OCI-LY7 (cell line): ENCODE results near the gene MAG. TPM values are rescaled to one million over a fixed set of nuclear protein-coding genes. Genes with fewer than 3 reads are reported as not detected.

Experiments used
- BruUV-seq: library from RNA; stranded (reverse); fragments of 400-500 nt; replicated peaks from 2 replicates; lab custom pipeline; 2021; lab: Mats Ljungman, UMichigan
- CTCF ChIA-PET: fragments of 300-600 bp; sonication (Branson Sonifier 250); formaldehyde crosslinking; loops from one replicate; lab custom pipeline; 2022; ENCODE audit warnings: antibody characterized with exemption; ENCODE audit not compliant: unreplicated experiment; lab: Charles Lee
- POLR2A ChIA-PET: fragments of 300-600 bp; sonication (Branson Sonifier 250); formaldehyde crosslinking; loops from one replicate; lab custom pipeline; 2022; ENCODE audit warnings: antibody characterized with exemption; lab: Charles Lee
- DNase-seq: peaks from one replicate; pipeline ENCODE4 v3.0.0-alpha.2; 2015; ENCODE audit warnings: low spot score
- H2AFZ ChIP-seq: fragments of 200-600 bp; sonication (generic), shearing (Covaris generic); 2 replicates; pipeline ENCODE4 v1.6.1; 2014; ENCODE audit warnings: mild to moderate bottlenecking, antibody characterized with exemption, low read length, moderate library complexity
- H3K27ac ChIP-seq: fragments of 200-600 bp; sonication (generic); 2 replicates; pipeline ENCODE4 v1.5.1; 2014; ENCODE audit warnings: mixed run types, low read depth, mild to moderate bottlenecking, moderate library complexity, low read length, inconsistent platforms; ENCODE audit not compliant: poor library complexity, severe bottlenecking
- H3K36me3 ChIP-seq: fragments of 200-600 bp; sonication (generic); 2 replicates; pipeline ENCODE4 v1.6.1; 2014; ENCODE audit warnings: mild to moderate bottlenecking, antibody characterized with exemption, low read length, moderate library complexity, mixed read lengths; ENCODE audit not compliant: insufficient read depth
- H3K4me1 ChIP-seq: fragments of 200-600 bp; sonication (generic); 2 replicates; pipeline ENCODE4 v1.5.1; 2014; ENCODE audit warnings: mild to moderate bottlenecking, low read length; ENCODE audit not compliant: insufficient read depth, poor library complexity, severe bottlenecking
- H3K4me2 ChIP-seq: fragments of 200-600 bp; sonication (generic); 2 replicates; pipeline ENCODE4 v1.6.1; 2014; ENCODE audit warnings: mild to moderate bottlenecking, low read length
- H3K4me3 ChIP-seq: fragments of 200-600 bp; sonication (generic); 2 replicates; pipeline ENCODE4 v1.5.1; 2014; ENCODE audit warnings: mild to moderate bottlenecking, low read depth, low read length; ENCODE audit not compliant: poor library complexity, severe bottlenecking
- H3K79me2 ChIP-seq: fragments of 200-600 bp; sonication (generic); 2 replicates; pipeline ENCODE4 v1.6.1; 2016; ENCODE audit warnings: low read depth, mild to moderate bottlenecking, low read length, moderate library complexity, mixed read lengths; ENCODE audit not compliant: insufficient read depth
- H3K9me2 ChIP-seq: fragments of 200-600 bp; sonication (generic); 2 replicates; pipeline ENCODE4 v1.6.1; 2016; ENCODE audit warnings: mild to moderate bottlenecking, low read length, mixed read lengths; ENCODE audit not compliant: insufficient read depth
- H3K9me3 ChIP-seq: fragments of 200-600 bp; sonication (generic); 2 replicates; pipeline ENCODE4 v1.6.1; 2014; ENCODE audit warnings: mild to moderate bottlenecking, mixed run types, low read length, mixed read lengths
- H4K20me1 ChIP-seq: fragments of 200-600 bp; sonication (generic); 2 replicates; pipeline ENCODE4 v1.6.1; 2014; ENCODE audit warnings: mild to moderate bottlenecking, antibody characterized with exemption, low read length, moderate library complexity, mixed read lengths; ENCODE audit not compliant: insufficient read depth
- CTCF ChIP-seq: fragments of 200-600 bp; sonication (generic); conservative IDR thresholded peaks from 2 replicates; pipeline ENCODE4 v1.5.1; 2014; ENCODE audit warnings: mild to moderate bottlenecking, antibody characterized with exemption, low read length, moderate library complexity, mixed read lengths
- EZH2phosphoT487 ChIP-seq: fragments of 200-600 bp; sonication (generic); IDR thresholded peaks from 2 replicates; pipeline ENCODE4 v1.6.1; 2018; ENCODE audit warnings: low read depth, borderline replicate concordance, mild to moderate bottlenecking, mixed run types, antibody characterized with exemption, low read length, moderate library complexity, mixed read lengths
- intact Hi-C: fragments of 100-400 bp; cut with micrococcal nuclease; formaldehyde crosslinking; loops from one replicate; pipeline ENCODE4 v1.10.0; 2022; ENCODE audit not compliant: unreplicated experiment
- total RNA-seq, 2 experiments: library from RNA; depleted of rRNA in 1 of 2; stranded (reverse); fragments of >200 nt in 1 of 2; shearing (Covaris generic) in 1 of 2; gene quantifications; 2 replicates each; pipeline ENCODE4 v1.2.3, GENCODE V29; 2014 to 2022

Gene MAG
- total RNA-seq, 2 experiments from 2014 or later, result 4.6 to 10.1 TPM

GRCh38 chr19:35290381-35291127 is 1.4 kb upstream of the MAG start:
- no peak overlapping the region for H3K4me3 ChIP-seq
- no peak overlapping the region for H2AFZ ChIP-seq
- no peak overlapping the region for H3K27ac ChIP-seq
- H3K4me2 ChIP-seq, result peak overlapping the region; percentile 80; the same call in 1 of the 2 replicates
- no peaks in the 10 kb centered on the region for H3K9me2 ChIP-seq
- no peaks in the 10 kb centered on the region for H3K79me2 ChIP-seq
- no peak for TF ChIP-seq CTCF
- intact Hi-C loops, result no loop called here
- CTCF ChIA-PET, result no interaction called here
- no peak for DNase-seq
- H3K4me1 ChIP-seq, result peaks cover 48% of the 10 kb centered on the region
- H4K20me1 ChIP-seq, result no peaks in the 10 kb centered on the region
- POLR2A ChIA-PET, result interaction anchor here (1.0 to 1.8 kb wide), 2 partner anchors 29 to 40 kb away, joined by 5 to 6 read pairs; no protein-coding TSS in a partner anchor
- no TSS peak for BruUV-seq
- no peaks in the 10 kb centered on the region for H3K9me3 ChIP-seq
- H3K36me3 ChIP-seq, result no peaks in the 10 kb centered on the region

GRCh38 chr19:35291259-35291658 is 702 bp upstream of the MAG start:
- Histone ChIP-seq H3K4me2 (peak overlapping the region; percentile 80), H3K9me2 (no peaks in the 10 kb centered on the region), H3K79me2 (no peaks in the 10 kb centered on the region), H3K27ac (no peak overlapping the region), H4K20me1 (no peaks in the 10 kb centered on the region), H3K36me3 (no peaks in the 10 kb centered on the region), H3K4me3 (no peak overlapping the region), H3K4me1 (peaks cover 55% of the 10 kb centered on the region), H3K9me3 (no peaks in the 10 kb centered on the region), H2AFZ (no peak overlapping the region)
- CTCF ChIA-PET, result no interaction called here
- BruUV-seq, result no TSS peak
- TF ChIP-seq CTCF, result no peak
- no peak for TF ChIP-seq EZH2phosphoT487
- peak; percentile 57 for DNase-seq
- POLR2A ChIA-PET, result interaction anchor here (0.7 to 1.8 kb wide), 4 partner anchors 28 to 58 kb away, joined by 3 to 6 read pairs (median 4); no protein-coding TSS in a partner anchor
- intact Hi-C loops, result no loop called here
